Neural progenitor cell (in vitro differentiated cells): ENCODE results near the gene TBXA2R.

Source experiments
- EZH2 ChIP-seq: fragments of 200-600 bp; sonication (generic); IDR thresholded peaks from 2 replicates; pipeline ENCODE4 v1.6.1; 2017; ENCODE audit warnings: antibody characterized with exemption, mild to moderate bottlenecking, moderate library complexity
- EZH2phosphoT487 ChIP-seq: fragments of 200-600 bp; sonication (generic); IDR thresholded peaks from 2 replicates; pipeline ENCODE4 v1.6.1; 2017; ENCODE audit warnings: antibody characterized with exemption
- TF ChIP-seq, protein P1 (sequence below): fragments of 200-600 bp; sonication (generic); IDR thresholded peaks from 2 replicates; pipeline ENCODE4 v1.5.1; 2017; ENCODE audit warnings: antibody characterized with exemption, mild to moderate bottlenecking

DNA sequence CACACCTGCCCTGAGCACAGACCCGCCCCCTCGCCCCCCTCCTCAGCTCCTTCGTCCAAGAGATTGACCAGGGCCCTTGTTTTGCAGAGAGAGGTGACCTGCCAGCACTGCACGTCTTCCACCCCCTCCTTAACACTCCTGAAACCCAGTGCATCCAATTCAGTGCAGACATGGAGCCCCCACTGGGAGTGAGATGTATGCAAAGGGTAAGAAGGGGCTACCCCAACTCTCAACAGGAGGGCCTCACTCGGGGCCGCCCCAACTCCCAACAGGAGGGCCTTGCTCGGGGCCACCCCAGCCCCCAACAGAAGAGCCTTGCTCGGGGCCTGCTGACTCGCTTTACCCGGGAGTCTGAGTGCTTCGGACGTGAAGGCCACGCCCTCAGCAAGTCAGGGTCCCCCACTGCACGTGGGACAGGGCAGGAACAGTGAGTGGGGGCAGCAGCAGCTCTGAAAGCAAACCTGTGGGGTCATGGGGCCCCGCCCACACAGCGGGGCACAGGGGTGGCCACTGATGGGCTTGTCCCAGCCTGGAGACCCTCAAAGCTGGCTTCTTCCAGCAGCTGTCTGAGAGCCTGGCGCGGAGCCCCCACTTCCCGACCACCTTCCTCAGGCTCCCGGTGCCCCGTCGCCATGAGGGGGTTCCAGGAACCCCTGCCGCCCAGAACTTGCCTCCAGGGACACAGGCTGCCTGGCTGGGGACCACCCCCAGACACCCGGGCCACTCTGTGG, 14.3 kb upstream of the TBXA2R start:
- TF ChIP-seq, protein P1, sequence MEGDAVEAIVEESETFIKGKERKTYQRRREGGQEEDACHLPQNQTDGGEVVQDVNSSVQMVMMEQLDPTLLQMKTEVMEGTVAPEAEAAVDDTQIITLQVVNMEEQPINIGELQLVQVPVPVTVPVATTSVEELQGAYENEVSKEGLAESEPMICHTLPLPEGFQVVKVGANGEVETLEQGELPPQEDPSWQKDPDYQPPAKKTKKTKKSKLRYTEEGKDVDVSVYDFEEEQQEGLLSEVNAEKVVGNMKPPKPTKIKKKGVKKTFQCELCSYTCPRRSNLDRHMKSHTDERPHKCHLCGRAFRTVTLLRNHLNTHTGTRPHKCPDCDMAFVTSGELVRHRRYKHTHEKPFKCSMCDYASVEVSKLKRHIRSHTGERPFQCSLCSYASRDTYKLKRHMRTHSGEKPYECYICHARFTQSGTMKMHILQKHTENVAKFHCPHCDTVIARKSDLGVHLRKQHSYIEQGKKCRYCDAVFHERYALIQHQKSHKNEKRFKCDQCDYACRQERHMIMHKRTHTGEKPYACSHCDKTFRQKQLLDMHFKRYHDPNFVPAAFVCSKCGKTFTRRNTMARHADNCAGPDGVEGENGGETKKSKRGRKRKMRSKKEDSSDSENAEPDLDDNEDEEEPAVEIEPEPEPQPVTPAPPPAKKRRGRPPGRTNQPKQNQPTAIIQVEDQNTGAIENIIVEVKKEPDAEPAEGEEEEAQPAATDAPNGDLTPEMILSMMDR, result no peak
- TF ChIP-seq EZH2phosphoT487 (no peak), EZH2 (no peak)
